ENCODE data around the gene IGFBPL1. TPM values are rescaled to one million over a fixed set of nuclear protein-coding genes. Genes with fewer than 3 reads are reported as not detected.
A peak's percentile ranks its signal among the peaks of the same experiment; 100 is the strongest.

The IGFBPL1 gene
- total and polyA plus RNA-seq, 10 of the 15 experiments (the other 5 are each of a cell fraction or from before 2014, with no cell fraction given): 0.25 TPM; not detected in 9

- no peak for TF ChIP-seq TAF1 (IDR thresholded peaks at IDR 0.05; ENCODE audit: borderline replicate concordance, low read depth, low read length)
Measured at GRCh38 chr9:38451162-38451561, 26.9 kb upstream of the IGFBPL1 start (continued).

GRCh38 chr9:38447703-38448102, 23.4 kb upstream of the IGFBPL1 start:
- TF ChIP-seq ZNF207 (IDR thresholded peaks at IDR 0.05; ENCODE audit: borderline replicate concordance): no peak
- SMC1A ChIA-PET (ENCODE audit: uncharacterized antibody, unreplicated experiment): no interaction called here
- in situ Hi-C loops (cut with MboI): no loop called here
- BruUV-seq (replicated peaks): no TSS peak
- CTCF ChIA-PET: interaction anchor here (1.2 kb wide), 1 partner anchor 31 kb away, joined by 3 read pairs; no protein-coding TSS in a partner anchor
- H3K4me3 ChIP-seq: no peak overlapping the region
- H3K27ac ChIP-seq (ENCODE audit: control insufficient read depth, insufficient read depth): no peak overlapping the region
- H3K4me1 ChIP-seq (ENCODE audit: control insufficient read depth, insufficient read depth, low read length): peaks cover 4% of the 10 kb centered on the region; the same call in 1 of the 2 replicates
- H3K79me2 ChIP-seq (ENCODE audit: control insufficient read depth, insufficient read depth, low read length): no peaks in the 10 kb centered on the region
- no peak for ATAC-seq
- H3K9me3 ChIP-seq (replicated peaks; ENCODE audit: control insufficient read depth, insufficient read depth, low read length): no peaks in the 10 kb centered on the region
- H4K20me1 ChIP-seq (ENCODE audit: control insufficient read depth, insufficient read depth): no peaks in the 10 kb centered on the region
- no peak for DNase-seq (ENCODE audit: low read depth, low spot score)
- H2AFZ ChIP-seq (ENCODE audit: control insufficient read depth, low read depth, low read length): no peak overlapping the region
- WGBS (ENCODE audit: insufficient coverage, insufficient replicate concordance, low lambda C conversion rate, missing lambda C conversion rate): 0% methylated on average over 1 of the region's 1 CpG
- POLR2A ChIA-PET: no interaction called here
- H3K27me3 ChIP-seq (replicated peaks in 1 of 2; ENCODE audit: control insufficient read depth in 2 of 2, insufficient read depth in 2 of 2, low read length in 1 of 2): no peaks in the 10 kb centered on the region; a peak in 1 of 4 replicates
- H3K36me3 ChIP-seq (ENCODE audit: control insufficient read depth in 2 of 2, insufficient read depth in 2 of 2, low read length in 1 of 2): no peaks in the 10 kb centered on the region
- no peak overlapping the region for H3K9ac ChIP-seq (ENCODE audit: control insufficient read depth, insufficient read depth, low read length)
- no peak for FAIRE-seq
- intact Hi-C loops (cut with micrococcal nuclease; ENCODE audit: unreplicated experiment): loop anchor here (10.0 kb wide), 1 partner anchor 67 kb away; no protein-coding TSS in a partner anchor
- H3K4me2 ChIP-seq (ENCODE audit: control insufficient read depth, insufficient read depth): no peak overlapping the region
- RAD21 ChIA-PET (ENCODE audit: unreplicated experiment): no interaction called here

GRCh38 chr9:38445154-38446043, 21.1 kb upstream of the IGFBPL1 start:
- Histone ChIP-seq H3K27me3 (replicated peaks in 1 of 2; ENCODE audit: control insufficient read depth in 2 of 2, insufficient read depth in 2 of 2, low read length in 1 of 2) (no peaks in the 10 kb centered on the region; a peak in 1 of 4 replicates), H3K4me3 (no peak overlapping the region), H3K79me2 (ENCODE audit: control insufficient read depth, insufficient read depth, low read length) (no peaks in the 10 kb centered on the region), H3K9ac (ENCODE audit: control insufficient read depth, insufficient read depth, low read length) (no peak overlapping the region), H2AFZ (ENCODE audit: control insufficient read depth, low read depth, low read length) (no peak overlapping the region), H3K36me3 (ENCODE audit: control insufficient read depth in 2 of 2, insufficient read depth in 2 of 2, low read length in 1 of 2) (no peaks in the 10 kb centered on the region), H4K20me1 (ENCODE audit: control insufficient read depth, insufficient read depth) (no peaks in the 10 kb centered on the region), H3K4me2 (ENCODE audit: control insufficient read depth, insufficient read depth) (0 out of 2 replicates have a peak overlapping the region, but pooled peaks have one; percentile 9), H3K9me3 (replicated peaks; ENCODE audit: control insufficient read depth, insufficient read depth, low read length) (no peaks in the 10 kb centered on the region), H3K4me1 (ENCODE audit: control insufficient read depth, insufficient read depth, low read length) (peaks cover 4% of the 10 kb centered on the region; the same call in 1 of the 2 replicates), H3K27ac (ENCODE audit: control insufficient read depth, insufficient read depth) (no peak overlapping the region)
- no peak for DNase-seq (ENCODE audit: low read depth, low spot score)
- 13% methylated on average over 11 of the region's 11 CpGs for WGBS (ENCODE audit: insufficient coverage, insufficient replicate concordance, low lambda C conversion rate, missing lambda C conversion rate)
- ChIA-PET SMC1A (ENCODE audit: uncharacterized antibody, unreplicated experiment) (interaction anchor here (0.6 to 2.8 kb wide), 4 partner anchors 12 to 165 kb away, joined by 3 to 16 read pairs (median 3); no protein-coding TSS in a partner anchor), CTCF (interaction anchor here (0.7 kb wide), 1 partner anchor 11 kb away, joined by 3 read pairs; no protein-coding TSS in a partner anchor), RAD21 (ENCODE audit: unreplicated experiment) (no interaction called here), POLR2A (no interaction called here)
- intact Hi-C loops (cut with micrococcal nuclease; ENCODE audit: unreplicated experiment): loop anchor here (10.0 kb wide), 1 partner anchor 69 kb away; no protein-coding TSS in a partner anchor
- in situ Hi-C loops (cut with MboI): no loop called here
- no TSS peak for BruUV-seq (replicated peaks)
- peak; percentile 97 for ATAC-seq
- peak; percentile 70 for FAIRE-seq
- no peak for TF ChIP-seq CREB1 (IDR thresholded peaks at IDR 0.05; ENCODE audit: low read depth)
- TF ChIP-seq IRF5 (IDR thresholded peaks at IDR 0.05; ENCODE audit: borderline replicate concordance): no peak
- no peak for TF ChIP-seq YBX1 (IDR thresholded peaks at IDR 0.05)
- no peak for TF ChIP-seq HDGF (IDR thresholded peaks at IDR 0.05)
- TF ChIP-seq MYB (IDR thresholded peaks at IDR 0.05; ENCODE audit: borderline replicate concordance, low read depth, low read length): no peak
- TF ChIP-seq CBX3 (IDR thresholded peaks at IDR 0.05; ENCODE audit: borderline replicate concordance, low read depth): no peak
- TF ChIP-seq ZNF217 (IDR thresholded peaks at IDR 0.05): no peak
- no peak for TF ChIP-seq NFYB (IDR thresholded peaks at IDR 0.05; ENCODE audit: insufficient read depth, low read depth, low read length)
- no peak for TF ChIP-seq POLR2AphosphoS2 (IDR thresholded peaks at IDR 0.05; ENCODE audit: low read depth, low read length)
- no peak for TF ChIP-seq CHD1 (IDR thresholded peaks at IDR 0.05; ENCODE audit: low read depth, low read length)
